NCI-H748 (cell line): Measurements from ENCODE around the gene NUAK1.
"Not testable (repeated sequence)": the region's sequence is repeated elsewhere in the genome, so short reads cannot be mapped to it uniquely, and the experiment has no call there.

Source experiments
- DNase-seq: peaks from one replicate; lab custom pipeline; 2025; ENCODE audit not compliant: unreplicated experiment; lab: John Stamatoyannopoulos, UW

NUAK1 gene

GRCh38 chr12:106035421-106035820 is 103.3 kb downstream of the NUAK1 start:
- no peak for DNase-seq

GRCh38 chr12:106034316-106034715 is 104.4 kb downstream of the NUAK1 start:
- no peak for DNase-seq

- no peak for DNase-seq
Measured at GRCh38 chr12:106033161-106033675, 105.5 kb downstream of the NUAK1 start.

GRCh38 chr12:106032623-106032925 is 106.2 kb downstream of the NUAK1 start:
- DNase-seq: no peak

- DNase-seq: no peak
Measured at GRCh38 chr12:106031761-106032622, 106.8 kb downstream of the NUAK1 start.

GRCh38 chr12:106030210-106031071 is 108.3 kb downstream of the NUAK1 start:
- no peak for DNase-seq

GRCh38 chr12:106029532-106029931 is 109.2 kb downstream of the NUAK1 start:
- no peak for DNase-seq

- DNase-seq: no peak
Measured at GRCh38 chr12:106027911-106028310, 110.8 kb downstream of the NUAK1 start.

GRCh38 chr12:106027286-106027685 is 111.5 kb downstream of the NUAK1 start:
- DNase-seq: no peak

- no peak for DNase-seq
Measured at GRCh38 chr12:106025129-106025528, 113.6 kb downstream of the NUAK1 start.

GRCh38 chr12:106023039-106023438 is 115.7 kb downstream of the NUAK1 start:
- DNase-seq: no peak

- no peak for DNase-seq
Measured at GRCh38 chr12:106022568-106023012, 116.2 kb downstream of the NUAK1 start.

- no peak for DNase-seq
Measured at GRCh38 chr12:106021516-106021915, 117.2 kb downstream of the NUAK1 start.

- no peak for DNase-seq
Measured at GRCh38 chr12:106020736-106021135, 118.0 kb downstream of the NUAK1 start.

GRCh38 chr12:106019144-106019543 is 119.6 kb downstream of the NUAK1 start:
- DNase-seq: no peak

- no peak for DNase-seq
Measured at GRCh38 chr12:106018286-106018685, 120.5 kb downstream of the NUAK1 start.

GRCh38 chr12:106016601-106017278 is 122.0 kb downstream of the NUAK1 start:
- not testable (repeated sequence) for DNase-seq

- DNase-seq: no peak
Measured at GRCh38 chr12:106015646-106016045, 123.1 kb downstream of the NUAK1 start.

GRCh38 chr12:106013941-106014340 is 124.8 kb downstream of the NUAK1 start:
- no peak for DNase-seq
